ENCODE data around the gene PFKFB3. TPM values are rescaled to one million over a fixed set of nuclear protein-coding genes. Genes with fewer than 3 reads are reported as not detected.

The PFKFB3 gene
- total and polyA plus RNA-seq, 9 donors: 15.3 to 60.8 (median 40.2) TPM

DNA sequence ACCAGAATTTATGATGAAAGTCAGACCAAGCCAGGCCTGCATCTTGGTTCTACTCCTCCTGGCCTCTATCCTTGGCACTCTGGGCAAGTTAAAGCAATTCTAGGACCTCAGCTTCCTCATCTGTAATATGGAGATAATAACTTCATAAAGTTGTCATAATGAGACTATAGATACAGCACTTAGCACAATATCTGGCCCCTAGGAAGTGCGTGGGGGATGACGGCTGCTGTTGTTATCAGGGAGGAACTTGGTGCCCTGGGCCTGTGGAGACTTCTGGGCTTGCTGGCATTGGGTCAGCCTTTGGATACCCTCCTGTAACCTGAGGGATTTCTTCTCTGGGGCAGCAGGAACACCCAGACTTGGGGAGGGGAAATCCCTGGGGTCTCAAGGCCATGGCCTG is 27.6 kb downstream of the PFKFB3 start:
- TF ChIP-seq, protein P1, sequence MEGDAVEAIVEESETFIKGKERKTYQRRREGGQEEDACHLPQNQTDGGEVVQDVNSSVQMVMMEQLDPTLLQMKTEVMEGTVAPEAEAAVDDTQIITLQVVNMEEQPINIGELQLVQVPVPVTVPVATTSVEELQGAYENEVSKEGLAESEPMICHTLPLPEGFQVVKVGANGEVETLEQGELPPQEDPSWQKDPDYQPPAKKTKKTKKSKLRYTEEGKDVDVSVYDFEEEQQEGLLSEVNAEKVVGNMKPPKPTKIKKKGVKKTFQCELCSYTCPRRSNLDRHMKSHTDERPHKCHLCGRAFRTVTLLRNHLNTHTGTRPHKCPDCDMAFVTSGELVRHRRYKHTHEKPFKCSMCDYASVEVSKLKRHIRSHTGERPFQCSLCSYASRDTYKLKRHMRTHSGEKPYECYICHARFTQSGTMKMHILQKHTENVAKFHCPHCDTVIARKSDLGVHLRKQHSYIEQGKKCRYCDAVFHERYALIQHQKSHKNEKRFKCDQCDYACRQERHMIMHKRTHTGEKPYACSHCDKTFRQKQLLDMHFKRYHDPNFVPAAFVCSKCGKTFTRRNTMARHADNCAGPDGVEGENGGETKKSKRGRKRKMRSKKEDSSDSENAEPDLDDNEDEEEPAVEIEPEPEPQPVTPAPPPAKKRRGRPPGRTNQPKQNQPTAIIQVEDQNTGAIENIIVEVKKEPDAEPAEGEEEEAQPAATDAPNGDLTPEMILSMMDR (IDR thresholded peaks at IDR 0.05): no peak
- TF ChIP-seq EP300 (IDR thresholded peaks at IDR 0.05) (no peak), POLR2A (IDR thresholded peaks at IDR 0.05) (no peak)
- Histone ChIP-seq H3K27me3 (no peaks in the 10 kb centered on the region), H3K36me3 (no peaks in the 10 kb centered on the region), H3K27ac (no peak overlapping the region), H3K4me3 (no peak overlapping the region), H3K9me3 (no peaks in the 10 kb centered on the region), H3K4me1 (ENCODE audit: insufficient read depth) (peaks cover 9% of the 10 kb centered on the region)
- intact Hi-C loops (cut with DNase I): no loop called here
- WGBS, 3 donors: 95 to 100% (median 96%) methylated on average over 2 of the region's 2 CpGs
- DNase-seq: no peak

GRCh38 chr10:6231146-6231545 is 28.4 kb downstream of the PFKFB3 start:
- intact Hi-C loops (cut with DNase I): no loop called here
- Histone ChIP-seq H3K4me1 (ENCODE audit: insufficient read depth) (peaks cover 9% of the 10 kb centered on the region), H3K4me3 (no peak overlapping the region), H3K27me3 (no peaks in the 10 kb centered on the region), H3K36me3 (no peaks in the 10 kb centered on the region), H3K27ac (no peak overlapping the region), H3K9me3 (no peaks in the 10 kb centered on the region)
- no peak for TF ChIP-seq POLR2A (IDR thresholded peaks at IDR 0.05)
- no peak for TF ChIP-seq EP300 (IDR thresholded peaks at IDR 0.05)
- TF ChIP-seq, protein P1 (IDR thresholded peaks at IDR 0.05): no peak
- no peak for DNase-seq
- 92 to 96% (median 95%) methylated on average over 12 of the region's 12 CpGs for WGBS, 3 donors

GRCh38 chr10:6231730-6232129 is 29.0 kb downstream of the PFKFB3 start:
- Histone ChIP-seq H3K4me3 (no peak overlapping the region), H3K4me1 (ENCODE audit: insufficient read depth) (peaks cover 9% of the 10 kb centered on the region), H3K27ac (no peak overlapping the region), H3K36me3 (no peaks in the 10 kb centered on the region), H3K9me3 (no peaks in the 10 kb centered on the region), H3K27me3 (no peaks in the 10 kb centered on the region)
- no peak for DNase-seq
- WGBS, 3 donors: 81 to 85% (median 81%) methylated on average over 13 of the region's 13 CpGs
- TF ChIP-seq, protein P1 (IDR thresholded peaks at IDR 0.05): no peak
- no peak for TF ChIP-seq POLR2A (IDR thresholded peaks at IDR 0.05)
- intact Hi-C loops (cut with DNase I): no loop called here

- 59 to 71% (median 67%) methylated on average over 15 of the region's 15 CpGs for WGBS, 3 donors
- Histone ChIP-seq H3K4me1 (ENCODE audit: insufficient read depth) (peaks cover 9% of the 10 kb centered on the region), H3K27ac (no peak overlapping the region), H3K27me3 (no peaks in the 10 kb centered on the region), H3K36me3 (no peaks in the 10 kb centered on the region), H3K4me3 (no peak overlapping the region), H3K9me3 (no peaks in the 10 kb centered on the region)
- TF ChIP-seq, protein P1 (IDR thresholded peaks at IDR 0.05): no peak
- no peak for TF ChIP-seq EP300 (IDR thresholded peaks at IDR 0.05)
- DNase-seq: no peak
- intact Hi-C loops (cut with DNase I): no loop called here
Observed at GRCh38 chr10:6232225-6232807, 29.6 kb downstream of the PFKFB3 start.
